Measurements from ENCODE around the gene TADA3.

Gene TADA3

GRCh38 chr3:9760779-9761505 is 31.3 kb downstream of the TADA3 start:
- DNase-seq (ENCODE audit: low spot score) = no peak

DNA sequence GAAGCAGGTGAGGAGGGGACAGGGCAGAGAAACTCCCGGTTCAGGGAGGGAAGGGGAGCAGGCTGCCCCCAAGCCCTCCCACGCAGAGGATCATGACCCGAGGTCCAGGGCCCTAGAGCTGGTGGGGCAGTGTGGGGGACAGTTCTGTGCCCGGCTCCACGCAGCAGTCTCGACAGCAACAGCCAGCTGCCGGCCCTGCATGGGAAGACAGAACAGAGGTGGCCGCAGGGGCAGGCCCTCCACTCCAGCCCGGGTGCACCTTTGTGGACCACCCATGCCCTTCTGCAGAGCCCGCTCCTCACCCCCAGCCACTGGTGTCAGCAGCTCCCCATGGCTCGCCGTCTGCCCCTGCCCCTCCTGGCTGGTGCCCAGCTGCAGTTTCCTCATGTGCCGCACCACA is 34.8 kb downstream of the TADA3 start:
- DNase-seq (ENCODE audit: low spot score) = no peak

- DNase-seq (ENCODE audit: low spot score) = no peak
Observed at GRCh38 chr3:9754678-9755077, 37.6 kb downstream of the TADA3 start.

DNA sequence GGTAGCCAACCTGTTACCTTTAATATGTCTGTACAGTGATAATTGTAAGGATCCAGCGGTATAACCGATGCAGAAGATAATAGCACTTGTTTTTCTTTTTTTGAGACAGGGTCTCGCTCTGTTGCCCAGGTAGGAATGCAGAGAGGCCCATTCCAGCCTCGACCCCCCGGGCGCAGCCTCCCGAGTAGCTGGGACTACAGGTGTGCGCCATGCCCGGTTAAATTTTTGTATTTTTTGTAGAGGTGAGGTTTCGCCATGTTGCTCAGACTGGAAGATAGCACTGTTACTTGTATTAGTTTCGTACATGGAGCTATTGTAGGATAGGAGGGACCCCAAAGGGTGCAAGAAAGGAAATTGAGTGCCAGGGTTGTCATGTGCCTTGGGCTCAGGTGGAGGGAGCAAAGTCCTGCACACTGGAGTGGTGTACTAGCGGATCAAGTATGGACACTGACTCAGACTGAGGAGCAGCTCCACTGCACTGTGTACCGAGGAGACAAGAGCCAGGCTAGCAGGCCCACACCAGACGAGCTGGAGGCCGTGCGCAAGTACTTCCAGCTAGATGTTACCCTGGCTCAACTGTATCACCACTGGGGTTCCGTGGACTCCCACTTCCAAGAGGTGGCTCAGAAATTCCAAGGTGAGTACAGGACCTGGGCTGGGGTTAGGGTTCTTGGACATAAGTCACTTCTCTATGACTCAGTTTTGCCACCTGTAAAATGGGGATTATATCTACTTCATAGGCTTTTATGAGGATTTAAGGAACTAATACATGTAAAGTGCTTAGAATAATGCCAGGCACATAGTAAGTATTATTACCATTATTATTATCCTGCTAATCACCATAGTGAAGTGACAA is 41.5 kb downstream of the TADA3 start:
- DNase-seq (ENCODE audit: low spot score) = no peak

DNA sequence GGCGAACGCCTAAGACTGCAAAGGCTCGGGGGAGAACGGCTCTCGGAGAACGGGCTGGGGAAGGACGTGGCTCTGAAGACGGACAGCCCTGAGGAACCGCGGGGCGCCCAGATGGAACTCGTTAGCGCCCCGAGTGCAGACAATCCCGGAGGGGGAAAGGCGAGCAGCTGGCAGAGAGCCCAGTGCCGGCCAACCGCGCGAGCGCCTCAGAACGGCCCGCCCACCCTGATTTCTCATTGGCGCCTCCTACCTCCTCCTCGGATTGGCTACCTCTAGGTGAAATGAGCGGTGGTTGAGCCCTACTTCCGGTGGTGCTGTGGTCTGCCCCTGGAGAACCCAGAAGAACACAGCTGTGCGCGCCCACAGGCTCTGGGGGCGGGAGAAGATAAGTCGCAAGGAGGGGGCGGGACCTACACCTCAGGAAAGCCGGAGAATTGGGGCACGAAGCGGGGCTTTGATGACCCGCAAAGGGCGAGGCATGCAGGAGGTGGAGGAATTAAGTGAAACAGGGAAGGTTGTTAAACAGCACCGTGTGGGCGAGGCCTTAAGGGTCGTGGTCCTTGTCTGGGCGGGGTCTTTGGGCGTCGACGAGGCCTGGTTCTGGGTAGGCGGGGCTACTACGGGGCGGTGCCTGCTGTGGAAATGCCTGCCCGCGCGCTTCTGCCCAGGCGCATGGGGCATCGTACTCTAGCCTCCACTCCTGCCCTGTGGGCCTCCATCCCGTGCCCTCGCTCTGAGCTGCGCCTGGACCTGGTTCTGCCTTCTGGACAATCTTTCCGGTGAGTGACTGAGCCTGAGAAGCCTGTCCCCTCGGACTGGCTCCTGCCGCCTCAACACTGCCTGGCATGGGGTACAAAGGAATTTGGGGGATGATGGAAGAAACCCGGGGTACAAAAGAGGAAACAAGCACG is 42.4 kb downstream of the TADA3 start, which contains the start of gene OGG1:
Gene OGG1 (plus strand): TSS at position 308 of the 911 bp plus-strand sequence. CDS start 335 bp downstream, at position 643.
- peak; percentile 97 for DNase-seq (ENCODE audit: low spot score)

DNA sequence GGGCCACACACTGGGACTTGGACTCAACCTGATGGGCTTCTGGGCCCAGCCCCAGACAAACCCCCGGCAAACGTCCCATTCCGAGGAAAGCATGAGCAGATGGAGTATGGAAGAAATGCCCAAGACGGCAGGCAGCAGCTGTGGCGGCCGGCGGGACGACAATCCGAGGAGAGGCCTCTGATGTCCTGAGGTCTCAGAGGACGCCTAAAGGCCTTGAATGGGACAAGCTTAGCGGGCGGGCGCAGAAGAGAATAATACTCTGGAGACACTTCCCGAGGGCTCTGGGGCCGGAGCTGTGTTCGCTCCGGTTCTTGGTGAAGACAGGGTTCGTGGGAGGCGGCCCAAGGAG is 43.0 kb downstream of the TADA3 start:
- peak; percentile 35 for DNase-seq (ENCODE audit: low spot score)

GRCh38 chr3:9748031-9748430 is 44.2 kb downstream of the TADA3 start:
- DNase-seq (ENCODE audit: low spot score) = no peak

DNA sequence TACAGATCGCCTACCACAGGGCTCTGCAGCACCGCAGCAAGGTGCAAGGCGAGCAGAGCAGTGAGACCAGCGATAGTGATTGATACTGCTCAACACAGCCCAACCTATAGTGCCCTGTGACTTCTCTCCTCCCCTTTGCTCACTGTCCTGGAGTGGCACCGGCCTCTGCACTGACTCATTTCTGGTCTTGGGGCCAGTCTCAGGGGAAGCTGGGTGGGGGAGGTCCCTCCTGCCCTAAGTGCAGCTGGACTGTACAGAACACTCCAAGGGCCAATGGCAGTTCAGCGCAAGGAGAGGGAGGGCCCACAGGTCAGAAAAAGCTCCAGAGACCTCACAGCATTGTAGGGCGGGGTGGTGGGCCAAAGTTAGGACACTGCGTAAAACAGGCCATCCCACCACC is 45.0 kb downstream of the TADA3 start:
- no peak for DNase-seq (ENCODE audit: low spot score)

GRCh38 chr3:9746330-9746729 is 45.9 kb downstream of the TADA3 start:
- DNase-seq (ENCODE audit: low spot score) = no peak

DNA sequence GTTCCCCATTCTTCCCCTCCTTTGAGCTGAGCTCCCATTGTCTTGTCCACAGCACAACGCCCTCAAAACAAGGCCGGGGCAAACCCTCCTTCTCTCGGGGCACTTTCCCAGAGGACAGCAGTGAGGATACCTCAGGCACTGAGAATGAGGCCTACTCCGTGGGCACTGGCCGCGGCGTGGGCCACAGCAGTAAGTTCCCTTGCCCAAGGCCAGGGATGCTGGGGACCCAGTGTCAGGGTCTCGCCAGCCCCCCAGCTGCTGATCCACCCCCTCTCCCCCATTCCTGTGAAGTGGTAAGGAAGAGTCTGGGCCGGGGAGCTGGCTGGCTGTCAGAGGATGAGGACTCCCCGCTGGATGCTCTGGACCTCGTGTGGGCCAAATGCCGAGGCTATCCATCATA is 46.8 kb downstream of the TADA3 start:
- no peak for DNase-seq (ENCODE audit: low spot score)

DNA sequence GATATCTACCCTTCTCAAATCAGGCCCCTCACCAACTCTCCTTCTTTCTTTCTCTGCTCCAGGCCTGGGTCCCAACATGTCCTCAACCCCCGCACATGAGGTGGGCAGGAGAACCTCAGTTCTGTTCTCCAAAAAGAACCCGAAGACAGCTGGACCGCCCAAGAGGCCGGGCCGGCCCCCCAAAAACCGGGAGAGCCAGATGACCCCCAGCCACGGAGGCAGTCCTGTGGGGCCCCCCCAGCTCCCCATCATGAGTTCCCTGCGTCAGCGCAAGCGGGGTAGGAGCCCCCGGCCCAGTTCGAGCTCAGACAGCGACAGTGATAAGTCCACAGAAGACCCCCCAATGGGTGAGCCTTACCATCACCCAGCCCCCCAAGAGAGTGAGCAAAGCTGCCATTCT is 48.1 kb downstream of the TADA3 start:
- no peak for DNase-seq (ENCODE audit: low spot score)

DNA sequence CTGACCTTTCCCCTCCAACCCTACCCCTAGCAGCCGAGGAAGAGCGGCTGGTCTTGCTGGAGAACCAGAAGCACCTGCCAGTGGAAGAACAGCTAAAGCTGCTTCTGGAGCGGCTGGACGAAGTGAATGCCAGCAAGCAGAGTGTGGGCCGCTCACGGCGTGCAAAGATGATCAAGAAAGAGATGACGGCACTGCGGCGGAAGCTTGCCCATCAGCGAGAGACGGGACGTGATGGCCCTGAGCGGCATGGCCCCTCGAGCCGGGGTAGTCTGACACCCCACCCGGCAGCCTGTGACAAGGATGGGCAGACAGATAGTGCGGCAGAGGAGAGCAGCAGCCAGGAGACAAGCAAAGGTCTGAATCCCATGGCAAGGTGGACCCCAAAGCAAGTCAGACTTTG is 48.7 kb downstream of the TADA3 start:
- DNase-seq (ENCODE audit: low spot score) = no peak

GRCh38 chr3:9742560-9742959 is 49.7 kb downstream of the TADA3 start:
- no peak for DNase-seq (ENCODE audit: low spot score)

DNA sequence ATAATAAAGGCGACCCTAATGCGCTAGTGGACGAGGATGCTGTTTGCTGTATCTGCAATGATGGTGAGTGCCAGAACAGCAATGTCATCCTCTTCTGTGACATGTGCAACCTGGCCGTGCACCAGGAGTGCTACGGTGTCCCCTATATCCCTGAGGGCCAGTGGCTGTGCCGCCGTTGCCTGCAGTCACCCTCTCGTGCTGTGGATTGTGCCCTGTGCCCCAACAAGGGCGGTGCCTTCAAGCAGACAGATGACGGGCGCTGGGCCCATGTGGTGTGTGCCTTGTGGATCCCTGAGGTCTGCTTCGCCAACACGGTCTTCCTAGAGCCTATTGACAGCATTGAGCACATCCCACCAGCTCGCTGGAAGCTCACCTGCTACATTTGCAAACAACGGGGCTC is 53.1 kb downstream of the TADA3 start:
- DNase-seq (ENCODE audit: low spot score) = no peak

- DNase-seq (ENCODE audit: low spot score) = no peak
Observed at GRCh38 chr3:9736831-9737230, 55.4 kb downstream of the TADA3 start.

GRCh38 chr3:9732740-9733115 is 59.5 kb downstream of the TADA3 start:
- no peak for DNase-seq (ENCODE audit: low spot score)

DNA sequence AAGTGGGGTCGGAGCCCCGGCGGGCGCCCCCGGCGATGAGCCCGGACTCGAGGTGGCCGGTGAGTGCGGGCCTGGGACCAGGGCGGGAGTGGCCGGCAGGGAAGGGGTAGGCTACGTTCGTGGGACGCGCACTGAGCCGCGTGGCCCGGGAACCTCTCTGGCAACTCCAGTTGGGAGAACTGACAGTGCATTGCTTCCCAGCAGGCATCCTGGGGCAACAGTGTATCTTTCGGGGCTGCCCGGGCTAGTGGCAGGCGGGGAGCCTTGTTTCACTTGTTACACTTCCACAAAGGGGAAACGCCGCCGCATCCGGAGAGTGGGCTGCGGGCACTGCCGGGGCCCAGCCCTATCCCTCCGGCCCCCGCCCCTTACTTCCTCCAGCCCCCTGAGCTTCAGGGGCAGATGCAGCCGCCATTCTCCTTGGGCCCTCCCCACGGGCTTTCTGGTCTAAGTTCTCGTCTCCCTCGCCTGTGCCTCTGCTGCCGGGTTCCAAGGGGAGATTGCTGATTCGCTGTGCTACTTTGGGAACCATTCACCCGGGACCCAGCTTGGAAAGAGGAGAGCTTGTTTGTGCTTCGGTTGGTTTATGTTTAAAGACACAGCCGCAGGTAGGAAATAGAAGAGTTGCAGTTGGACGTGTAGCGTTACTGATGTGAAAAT is 60.1 kb downstream of the TADA3 start:
- DNase-seq (ENCODE audit: low spot score) = no peak

DNA sequence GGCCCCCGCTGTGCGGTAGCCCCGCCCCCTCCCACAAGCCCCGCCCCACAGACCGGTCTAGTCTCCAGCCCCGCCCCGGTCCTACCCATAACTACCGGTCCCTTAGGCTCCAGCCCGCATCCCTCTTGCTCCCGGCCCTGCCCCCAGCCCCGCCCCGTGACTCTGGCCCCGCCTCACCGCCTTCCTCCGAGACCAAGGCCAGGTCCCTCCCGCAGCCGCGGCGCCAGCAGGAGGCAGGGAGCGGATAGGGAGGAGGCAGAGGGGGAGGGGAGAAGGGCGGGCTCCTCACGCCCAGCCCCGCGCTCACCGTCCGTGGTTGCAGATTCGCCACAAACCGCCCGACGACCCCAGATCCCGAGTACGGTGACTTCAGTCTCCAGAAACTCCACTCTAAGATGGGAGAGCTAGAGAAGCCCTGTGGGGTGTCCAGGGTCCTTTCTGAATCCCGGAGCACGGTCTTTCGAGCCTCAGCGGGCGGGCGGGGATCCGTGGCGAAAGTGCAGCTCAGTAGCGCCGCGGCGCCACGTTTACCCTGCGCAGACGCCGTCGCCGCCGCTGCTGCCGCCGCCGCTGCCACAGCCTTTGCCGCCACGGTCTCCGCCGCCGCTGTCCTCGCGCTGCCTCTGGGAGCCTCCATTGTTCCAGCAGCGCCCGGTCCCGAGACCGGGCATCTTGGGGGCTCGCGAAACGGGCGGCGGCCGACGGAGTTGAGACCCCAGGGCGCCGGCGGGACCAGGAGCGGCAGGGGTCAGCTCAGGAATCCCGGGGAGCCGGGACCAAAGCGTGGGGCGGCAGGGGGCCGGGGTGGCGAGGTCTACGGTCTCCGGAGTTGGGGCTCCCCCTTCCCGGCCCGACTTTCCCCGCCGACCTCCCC is 60.8 kb downstream of the TADA3 start, which contains the start of gene BRPF1:
Gene BRPF1 (plus strand): TSS at position 530 of the 874 bp plus-strand sequence. CDS start 2,406 bp downstream, outside the sequence.
- peak; percentile 99 for DNase-seq (ENCODE audit: low spot score)

- DNase-seq (ENCODE audit: low spot score) = peak; percentile 26
Observed at GRCh38 chr3:9730657-9731205, 61.5 kb downstream of the TADA3 start.

Measured in pons (tissue), 1 donor.